ENCODE results near the gene RNF13. TPM values are rescaled to one million over a fixed set of nuclear protein-coding genes. Genes with fewer than 3 reads are reported as not detected.
"Not testable (repeated sequence)": the region's sequence is repeated elsewhere in the genome, so short reads cannot be mapped to it uniquely, and the experiment has no call there.

RNF13 gene
- total RNA-seq, 2 experiments from 2014 or later: 22.9 to 25.5 TPM

DNA sequence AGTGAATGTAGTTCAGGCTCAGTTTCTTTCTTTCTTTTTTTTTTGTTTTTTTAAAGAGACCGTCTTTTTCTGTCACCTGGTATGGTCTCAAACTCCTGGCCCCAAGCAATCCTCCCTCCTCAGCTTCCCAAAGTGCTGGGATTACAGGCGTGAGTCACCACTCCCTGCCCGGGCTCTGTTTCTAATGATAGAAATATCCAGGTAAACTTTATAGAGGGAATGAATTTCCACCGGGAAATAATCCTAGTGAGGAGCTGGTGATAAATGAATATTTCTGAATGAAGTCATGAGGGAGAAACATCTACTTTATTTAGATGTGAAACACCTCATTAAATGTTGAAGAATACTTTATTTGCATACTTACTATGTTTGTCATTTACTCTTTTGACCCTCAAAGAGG, 7.2 kb downstream of the RNF13 start:
- intact Hi-C loops (cut with micrococcal nuclease): no loop called here
- H3K9me3 Mint-ChIP-seq: peaks cover 3% of the 10 kb centered on the region
- CTCF ChIA-PET: interaction anchor here (5.5 kb wide), 1 partner anchor 12 kb away, joined by 30 read pairs; no protein-coding TSS in a partner anchor
- no peak overlapping the region for H3K27ac Mint-ChIP-seq
- DNase-seq: no peak
- H3K4me3 Mint-ChIP-seq: no peak overlapping the region
- H3K4me1 Mint-ChIP-seq (ENCODE audit: low read depth): peaks cover 62% of the 10 kb centered on the region
- peaks cover 16% of the 10 kb centered on the region for H3K36me3 Mint-ChIP-seq (ENCODE audit: low read depth)
- H3K27me3 Mint-ChIP-seq (ENCODE audit: low read depth): no peaks in the 10 kb centered on the region

- Mint-ChIP-seq H3K4me3 (no peak overlapping the region), H3K27ac (no peak overlapping the region), H3K9me3 (peaks cover 19% of the 10 kb centered on the region), H3K27me3 (ENCODE audit: low read depth) (no peaks in the 10 kb centered on the region), H3K36me3 (ENCODE audit: low read depth) (peaks cover 25% of the 10 kb centered on the region), H3K4me1 (ENCODE audit: low read depth) (peaks cover 20% of the 10 kb centered on the region)
- intact Hi-C loops (cut with micrococcal nuclease): no loop called here
- CTCF ChIA-PET: no interaction called here
- DNase-seq: no peak
These were observed 13.6 kb downstream of the RNF13 start for GRCh38 chr3:149826636-149827035.

DNA sequence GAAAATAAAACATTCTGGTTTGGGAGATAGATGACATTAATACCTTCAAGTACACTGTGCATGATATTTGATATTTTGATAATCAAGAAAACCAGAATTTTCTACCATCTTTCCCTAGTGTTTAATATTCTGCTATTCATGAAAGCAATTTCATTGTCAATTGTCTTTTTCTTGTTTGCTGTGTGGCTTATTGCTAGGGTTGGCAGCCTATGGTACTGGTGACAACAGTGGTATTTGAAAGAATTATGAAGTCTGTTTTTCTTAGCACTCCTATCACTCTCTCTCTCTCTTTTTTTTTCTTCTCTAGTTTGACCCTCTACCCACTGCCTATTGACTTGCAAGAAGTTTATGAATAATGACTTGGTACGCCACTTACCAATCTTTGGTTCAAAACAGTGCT, 15.4 kb downstream of the RNF13 start:
- no peak overlapping the region for H3K27ac Mint-ChIP-seq
- H3K27me3 Mint-ChIP-seq (ENCODE audit: low read depth): no peaks in the 10 kb centered on the region
- no peak for DNase-seq
- intact Hi-C loops (cut with micrococcal nuclease): no loop called here
- peaks cover 28% of the 10 kb centered on the region for H3K9me3 Mint-ChIP-seq
- H3K36me3 Mint-ChIP-seq (ENCODE audit: low read depth): peaks cover 30% of the 10 kb centered on the region
- no peak overlapping the region for H3K4me3 Mint-ChIP-seq
- H3K4me1 Mint-ChIP-seq (ENCODE audit: low read depth): peaks cover 12% of the 10 kb centered on the region
- CTCF ChIA-PET: no interaction called here

DNA sequence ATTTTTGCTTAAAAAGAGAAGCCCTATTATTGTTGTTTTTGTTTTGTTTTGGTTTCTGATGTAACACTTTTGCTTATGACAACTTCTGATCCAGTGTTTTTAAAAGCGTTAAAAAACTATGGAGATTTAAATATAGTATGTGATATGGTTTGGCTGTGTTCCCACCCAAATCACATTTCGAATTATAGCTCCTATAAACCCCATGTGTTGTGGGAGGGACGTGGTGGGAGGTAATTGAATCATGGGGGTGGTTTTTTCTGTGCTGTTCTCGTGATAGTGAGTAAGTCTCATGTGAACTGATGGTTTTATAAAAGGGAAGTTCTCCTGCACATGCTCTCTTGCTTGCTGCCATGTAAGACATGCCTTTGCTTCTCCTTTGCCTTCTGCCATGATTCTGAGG, 16.6 kb downstream of the RNF13 start:
- H3K27ac Mint-ChIP-seq; H3K4me1 Mint-ChIP-seq (ENCODE audit: low read depth); CTCF ChIA-PET; DNase-seq; H3K27me3 Mint-ChIP-seq (ENCODE audit: low read depth); H3K4me3 Mint-ChIP-seq; intact Hi-C loops (cut with micrococcal nuclease): not testable (repeated sequence)
- Mint-ChIP-seq H3K36me3 (ENCODE audit: low read depth) (peaks cover 30% of the 10 kb centered on the region), H3K9me3 (peaks cover 37% of the 10 kb centered on the region)

DNA sequence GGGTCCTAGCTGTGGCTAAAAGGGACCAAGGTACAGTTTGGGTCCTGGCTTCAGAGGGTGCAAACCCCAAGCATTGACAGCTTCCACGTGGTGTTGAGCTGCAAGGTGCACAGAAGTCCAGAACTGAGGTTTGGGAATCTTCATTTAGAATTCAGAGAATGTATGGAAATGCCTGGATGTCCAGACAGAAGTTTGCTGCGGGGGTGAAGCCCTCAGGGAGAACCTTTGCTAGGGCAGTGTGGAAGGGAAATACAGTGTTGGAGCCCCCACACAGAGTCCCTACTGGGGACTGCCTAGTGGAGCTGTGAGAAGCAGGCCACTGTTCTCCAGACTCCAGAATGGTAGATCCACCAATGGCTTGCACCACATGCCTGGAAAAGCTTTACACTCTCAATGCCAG, 17.9 kb downstream of the RNF13 start:
- Mint-ChIP-seq H3K4me3 (no peak overlapping the region), H3K36me3 (ENCODE audit: low read depth) (peaks cover 38% of the 10 kb centered on the region), H3K9me3 (peaks cover 46% of the 10 kb centered on the region), H3K27ac (no peak overlapping the region), H3K27me3 (ENCODE audit: low read depth) (no peaks in the 10 kb centered on the region), H3K4me1 (ENCODE audit: low read depth) (peaks cover 5% of the 10 kb centered on the region)
- no peak for DNase-seq
- intact Hi-C loops (cut with micrococcal nuclease): no loop called here
- CTCF ChIA-PET: interaction anchor here (1.0 kb wide), 1 partner anchor 22 kb away, joined by 4 read pairs; no protein-coding TSS in a partner anchor

GRCh38 chr3:149831321-149831720, 18.3 kb downstream of the RNF13 start:
- peaks cover 38% of the 10 kb centered on the region for H3K36me3 Mint-ChIP-seq (ENCODE audit: low read depth)
- CTCF ChIA-PET: interaction anchor here (1.0 kb wide), 1 partner anchor 23 kb away, joined by 4 read pairs; no protein-coding TSS in a partner anchor

GRCh38 chr3:149832086-149832485, 19.1 kb downstream of the RNF13 start:
- Mint-ChIP-seq H3K4me1 (ENCODE audit: low read depth) (peaks cover 3% of the 10 kb centered on the region), H3K27me3 (ENCODE audit: low read depth) (no peaks in the 10 kb centered on the region), H3K27ac (no peak overlapping the region), H3K9me3 (peaks cover 49% of the 10 kb centered on the region), H3K36me3 (ENCODE audit: low read depth) (peaks cover 41% of the 10 kb centered on the region), H3K4me3 (no peak overlapping the region)
- CTCF ChIA-PET: no interaction called here
- intact Hi-C loops (cut with micrococcal nuclease): no loop called here
- no peak for DNase-seq

More at GRCh38 chr3:149831321-149831720, 18.3 kb downstream of the RNF13 start:
- H3K4me3 Mint-ChIP-seq: no peak overlapping the region
- intact Hi-C loops (cut with micrococcal nuclease): no loop called here
- no peaks in the 10 kb centered on the region for H3K27me3 Mint-ChIP-seq (ENCODE audit: low read depth)
- H3K9me3 Mint-ChIP-seq: peaks cover 46% of the 10 kb centered on the region
- no peak for DNase-seq
- peaks cover 3% of the 10 kb centered on the region for H3K4me1 Mint-ChIP-seq (ENCODE audit: low read depth)
- no peak overlapping the region for H3K27ac Mint-ChIP-seq

DNA sequence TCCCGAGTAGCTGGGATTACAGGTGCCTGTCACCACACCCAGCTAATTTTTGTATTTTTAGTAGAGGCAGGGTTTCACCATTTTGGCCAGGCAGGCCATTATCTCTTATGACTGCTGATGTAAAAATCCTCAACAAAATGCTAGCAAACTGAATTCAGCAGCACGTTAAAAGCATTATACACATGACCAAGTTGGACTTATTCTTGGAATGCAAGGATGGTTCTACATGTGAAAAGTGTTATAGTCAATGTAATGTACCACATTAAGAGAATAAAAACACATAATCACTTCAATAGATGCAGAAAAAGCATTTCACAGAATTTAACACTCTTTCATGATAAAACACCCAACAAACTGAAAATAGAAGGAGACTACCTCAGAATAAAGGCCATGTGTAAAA, 20.2 kb downstream of the RNF13 start:
- Mint-ChIP-seq H3K27ac (no peak overlapping the region), H3K4me1 (ENCODE audit: low read depth) (peaks cover 2% of the 10 kb centered on the region), H3K36me3 (ENCODE audit: low read depth) (peaks cover 50% of the 10 kb centered on the region), H3K9me3 (peaks cover 58% of the 10 kb centered on the region), H3K4me3 (no peak overlapping the region), H3K27me3 (ENCODE audit: low read depth) (no peaks in the 10 kb centered on the region)
- intact Hi-C loops (cut with micrococcal nuclease): no loop called here
- CTCF ChIA-PET: no interaction called here
- DNase-seq: no peak

DNA sequence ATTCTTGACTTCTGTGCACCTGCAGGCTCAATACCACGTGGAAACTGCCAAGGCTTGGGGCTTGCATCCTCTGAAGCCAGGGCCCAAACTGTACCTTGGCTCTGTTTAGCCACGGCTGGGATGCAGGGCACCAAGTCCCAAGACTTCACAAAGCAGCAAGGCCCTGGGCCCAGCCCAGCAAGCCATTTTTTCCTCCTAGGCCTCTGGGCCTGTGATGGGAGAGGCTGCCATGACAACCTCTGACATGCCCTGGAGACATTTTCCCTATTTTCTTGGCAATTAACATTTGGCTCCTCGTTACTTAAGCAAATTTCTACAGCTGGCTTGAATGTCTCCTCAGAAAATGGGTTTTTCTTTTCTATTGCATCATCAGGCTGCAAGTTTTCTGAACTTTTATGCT, 25.5 kb downstream of the RNF13 start:
- H3K27me3 Mint-ChIP-seq (ENCODE audit: low read depth); DNase-seq; H3K27ac Mint-ChIP-seq; H3K4me3 Mint-ChIP-seq; intact Hi-C loops (cut with micrococcal nuclease): not testable (repeated sequence)
- Mint-ChIP-seq H3K9me3 (peaks cover 33% of the 10 kb centered on the region), H3K36me3 (ENCODE audit: low read depth) (peaks cover 38% of the 10 kb centered on the region), H3K4me1 (ENCODE audit: low read depth) (peaks cover 28% of the 10 kb centered on the region)
- CTCF ChIA-PET: interaction anchor here (0.5 kb wide), 1 partner anchor 72 kb away, joined by 4 read pairs; no protein-coding TSS in a partner anchor

- peaks cover 27% of the 10 kb centered on the region for H3K9me3 Mint-ChIP-seq
- intact Hi-C loops (cut with micrococcal nuclease); H3K27ac Mint-ChIP-seq; H3K4me3 Mint-ChIP-seq; DNase-seq; H3K27me3 Mint-ChIP-seq (ENCODE audit: low read depth): not testable (repeated sequence)
- H3K36me3 Mint-ChIP-seq (ENCODE audit: low read depth): peaks cover 36% of the 10 kb centered on the region
- peaks cover 35% of the 10 kb centered on the region for H3K4me1 Mint-ChIP-seq (ENCODE audit: low read depth)
- CTCF ChIA-PET: interaction anchor here (2.1 kb wide), 1 partner anchor 41 kb away, joined by 4 read pairs; no protein-coding TSS in a partner anchor
These were observed 26.5 kb downstream of the RNF13 start for GRCh38 chr3:149839469-149839868.

GRCh38 chr3:149839896-149840295, 26.9 kb downstream of the RNF13 start:
- H3K27me3 Mint-ChIP-seq (ENCODE audit: low read depth): no peaks in the 10 kb centered on the region
- no peak overlapping the region for H3K27ac Mint-ChIP-seq
- intact Hi-C loops (cut with micrococcal nuclease): no loop called here
- no peak overlapping the region for H3K4me3 Mint-ChIP-seq
- H3K4me1 Mint-ChIP-seq (ENCODE audit: low read depth): peaks cover 37% of the 10 kb centered on the region
- DNase-seq: no peak
- CTCF ChIA-PET: interaction anchor here (2.1 kb wide), 1 partner anchor 40 kb away, joined by 4 read pairs; no protein-coding TSS in a partner anchor
- peaks cover 32% of the 10 kb centered on the region for H3K36me3 Mint-ChIP-seq (ENCODE audit: low read depth)
- H3K9me3 Mint-ChIP-seq: peaks cover 23% of the 10 kb centered on the region

DNA sequence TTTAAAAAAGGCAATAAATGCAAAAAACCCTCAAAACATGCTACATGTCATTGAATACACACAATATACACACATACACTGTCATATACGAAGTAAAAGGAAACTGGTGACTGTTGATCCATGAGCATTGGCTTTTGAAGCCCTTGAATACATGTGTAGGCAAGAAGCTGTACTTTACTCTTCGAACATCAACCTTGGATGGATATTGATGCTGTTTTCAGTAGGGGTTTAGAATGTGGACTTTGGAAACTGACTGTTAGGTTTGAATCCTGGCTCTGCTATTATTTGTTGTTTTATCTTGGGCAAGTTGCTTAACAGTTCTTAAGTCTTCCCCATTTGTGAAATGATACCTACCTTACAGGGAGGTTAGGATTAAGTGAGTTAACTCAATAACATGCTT, 30.5 kb downstream of the RNF13 start:
- Mint-ChIP-seq H3K4me3 (no peak overlapping the region), H3K4me1 (ENCODE audit: low read depth) (peaks cover 43% of the 10 kb centered on the region), H3K36me3 (ENCODE audit: low read depth) (peaks cover 25% of the 10 kb centered on the region), H3K9me3 (peaks cover 4% of the 10 kb centered on the region), H3K27me3 (ENCODE audit: low read depth) (no peaks in the 10 kb centered on the region), H3K27ac (no peak overlapping the region)
- DNase-seq: no peak
- CTCF ChIA-PET: no interaction called here
- intact Hi-C loops (cut with micrococcal nuclease): no loop called here

GRCh38 chr3:149844091-149844490, 31.1 kb downstream of the RNF13 start:
- Mint-ChIP-seq H3K4me1 (ENCODE audit: low read depth) (peaks cover 43% of the 10 kb centered on the region), H3K9me3 (peaks cover 4% of the 10 kb centered on the region), H3K27me3 (ENCODE audit: low read depth) (no peaks in the 10 kb centered on the region), H3K27ac (no peak overlapping the region), H3K36me3 (ENCODE audit: low read depth) (peaks cover 28% of the 10 kb centered on the region), H3K4me3 (no peak overlapping the region)
- no peak for DNase-seq
- intact Hi-C loops (cut with micrococcal nuclease): no loop called here
- CTCF ChIA-PET: no interaction called here
